NT2/D1 (cell line): Measurements from ENCODE around the gene ATP11B.

Source experiments
- SUZ12 ChIP-seq: IDR thresholded peaks from 2 replicates; pipeline ENCODE4 v1.6.1; 2011; ENCODE audit not compliant: insufficient read length, insufficient read depth; ENCODE audit errors: extremely low read depth
- ZNF274 ChIP-seq: IDR thresholded peaks from 2 replicates; pipeline ENCODE4 v1.6.1; 2011; ENCODE audit warnings: mild to moderate bottlenecking, low read depth, low read length

DNA sequence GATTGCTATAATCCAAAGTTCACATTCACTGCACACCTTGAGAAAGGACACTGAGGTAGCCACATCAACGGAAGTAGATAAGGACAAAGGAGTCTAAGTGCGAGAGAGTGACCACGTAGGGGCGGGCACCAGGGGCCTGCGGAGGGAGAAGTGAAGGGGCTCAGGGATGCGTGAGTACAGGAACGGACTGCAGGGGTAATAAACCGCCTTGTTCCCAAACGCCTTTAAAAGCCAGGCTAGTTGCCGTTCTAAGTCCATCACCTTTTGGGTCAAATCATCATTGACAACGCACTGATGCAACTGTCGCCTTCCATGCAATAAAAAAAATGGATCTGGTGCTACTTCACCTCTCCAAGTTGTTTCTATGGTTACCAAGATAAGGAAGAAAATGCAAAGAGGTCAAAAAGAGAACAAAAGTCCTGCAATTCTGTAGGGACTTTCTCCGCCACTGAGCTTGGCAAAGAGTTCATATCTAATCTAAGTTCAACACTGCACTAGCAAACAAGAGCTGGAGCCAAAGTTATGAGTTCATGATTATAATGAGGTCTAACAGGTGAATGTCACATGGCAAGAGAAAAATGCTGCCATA, 32.6 kb upstream of the ATP11B start:
- TF ChIP-seq ZNF274 (no peak), SUZ12 (no peak)
